Measurements from ENCODE around the gene COG5.

GRCh38 chr7:107161415-107161814 lies 402.3 kb downstream of the COG5 start:
- no peak for TF ChIP-seq POLR2AphosphoS5 (IDR thresholded peaks at IDR 0.05)
- TF ChIP-seq, protein P1, sequence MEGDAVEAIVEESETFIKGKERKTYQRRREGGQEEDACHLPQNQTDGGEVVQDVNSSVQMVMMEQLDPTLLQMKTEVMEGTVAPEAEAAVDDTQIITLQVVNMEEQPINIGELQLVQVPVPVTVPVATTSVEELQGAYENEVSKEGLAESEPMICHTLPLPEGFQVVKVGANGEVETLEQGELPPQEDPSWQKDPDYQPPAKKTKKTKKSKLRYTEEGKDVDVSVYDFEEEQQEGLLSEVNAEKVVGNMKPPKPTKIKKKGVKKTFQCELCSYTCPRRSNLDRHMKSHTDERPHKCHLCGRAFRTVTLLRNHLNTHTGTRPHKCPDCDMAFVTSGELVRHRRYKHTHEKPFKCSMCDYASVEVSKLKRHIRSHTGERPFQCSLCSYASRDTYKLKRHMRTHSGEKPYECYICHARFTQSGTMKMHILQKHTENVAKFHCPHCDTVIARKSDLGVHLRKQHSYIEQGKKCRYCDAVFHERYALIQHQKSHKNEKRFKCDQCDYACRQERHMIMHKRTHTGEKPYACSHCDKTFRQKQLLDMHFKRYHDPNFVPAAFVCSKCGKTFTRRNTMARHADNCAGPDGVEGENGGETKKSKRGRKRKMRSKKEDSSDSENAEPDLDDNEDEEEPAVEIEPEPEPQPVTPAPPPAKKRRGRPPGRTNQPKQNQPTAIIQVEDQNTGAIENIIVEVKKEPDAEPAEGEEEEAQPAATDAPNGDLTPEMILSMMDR (IDR thresholded peaks at IDR 0.05 in 8 of 11, conservative IDR thresholded peaks at IDR 0.05 in 3 of 11): no peak
